HFF-Myc (cell line): Measurements from ENCODE around the gene NAPB.
A peak's percentile ranks its signal among the peaks of the same experiment; 100 is the strongest.

Experiments
- DNase-seq: peaks from one replicate; pipeline ENCODE4 v3.0.0-alpha.2; 2011; ENCODE audit warnings: low read depth; ENCODE audit errors: extremely low read depth
- H3K4me3 ChIP-seq: replicated peaks from 2 replicates; pipeline ENCODE4 v1.5.1; 2011; ENCODE audit warnings: low read depth, mild to moderate bottlenecking, control low read depth, low read length
- CTCF ChIP-seq: IDR thresholded peaks from 2 replicates; pipeline ENCODE4 v1.5.1; 2012; ENCODE audit warnings: mild to moderate bottlenecking, low read depth, low read length, control low read depth; ENCODE audit errors: missing control alignments

Gene NAPB

GRCh38 chr20:23363257-23363649 is 58.0 kb downstream of the NAPB start:
- no peak for DNase-seq

GRCh38 chr20:23362392-23363256 is 58.7 kb downstream of the NAPB start:
- peak overlapping the region; percentile 66 for H3K4me3 ChIP-seq
- TF ChIP-seq CTCF = no peak
- no peak for DNase-seq

More at GRCh38 chr20:23363257-23363649, 58.0 kb downstream of the NAPB start:
- peak overlapping the region; percentile 66 for H3K4me3 ChIP-seq
- no peak for TF ChIP-seq CTCF

GRCh38 chr20:23361476-23362391 is 59.6 kb downstream of the NAPB start, which contains the start of gene GZF1:
GZF1 (plus strand) TSS chr20:23362182; CDS start chr20:23364384, 2,202 bp downstream.
- peak; percentile 86 for DNase-seq
- H3K4me3 ChIP-seq = peak within 1 kb of the TSS; percentile 66
- TF ChIP-seq CTCF = no peak

- peak overlapping the region; percentile 66 for H3K4me3 ChIP-seq
- no peak for DNase-seq
- TF ChIP-seq CTCF = no peak
Observed at GRCh38 chr20:23361119-23361475, 60.2 kb downstream of the NAPB start.

- TF ChIP-seq CTCF = no peak
Observed at GRCh38 chr20:23360531-23360930, 60.8 kb downstream of the NAPB start.

GRCh38 chr20:23358923-23359593 is 62.2 kb downstream of the NAPB start:
- no peak overlapping the region for H3K4me3 ChIP-seq
- no peak for DNase-seq
- TF ChIP-seq CTCF = no peak

More at GRCh38 chr20:23360531-23360930, 60.8 kb downstream of the NAPB start:
- H3K4me3 ChIP-seq = no peak overlapping the region
- no peak for DNase-seq
